Activated T-cell treated with anti-CD3 and anti-CD28 coated beads, Interleukin-2, amount 50 U/mL, for 4 hours (primary cell): ENCODE measurements around the gene TENT5C. TPM values are rescaled to one million over a fixed set of nuclear protein-coding genes. Genes with fewer than 3 reads are reported as not detected.
"Not testable (repeated sequence)": the region's sequence is repeated elsewhere in the genome, so short reads cannot be mapped to it uniquely, and the experiment has no call there.

Experiments
- ATAC-seq, 2 donors: fragments of 200-7000 bp; cut with Tn5 transposase; one replicate each; pipeline ENCODE4 v1.10.0; 2021
- DNase-seq: peaks from one replicate; pipeline ENCODE4 v3.0.0-alpha.2; 2020
- H3K27me3 Mint-ChIP-seq: one replicate; pipeline ENCODE4 v1.8.0; 2021; ENCODE audit warnings: low read depth, mixed read lengths
- H3K36me3 Mint-ChIP-seq: one replicate; pipeline ENCODE4 v1.8.0; 2022; ENCODE audit warnings: mixed read lengths; ENCODE audit not compliant: insufficient read depth
- H3K4me1 Mint-ChIP-seq: one replicate; pipeline ENCODE4 v1.8.0; 2021; ENCODE audit warnings: low read depth, mixed read lengths
- H3K4me3 Mint-ChIP-seq: one replicate; pipeline ENCODE4 v1.8.0; 2021; ENCODE audit warnings: mild to moderate bottlenecking, moderate library complexity, mixed read lengths
- H3K9me3 Mint-ChIP-seq: one replicate; pipeline ENCODE4 v1.8.0; 2021; ENCODE audit warnings: mixed read lengths
- total RNA-seq, 3 donors: library from RNA; stranded (reverse); gene quantifications; one replicate each; pipeline ENCODE4 v1.2.1, GENCODE V29; 2021

TENT5C gene
- 1 to 10 TPM; 3.6 to 5.8 (median 5.6) TPM for total RNA-seq

GRCh38 chr1:117605774-117606648 is at the start of gene TENT5C:
Gene TENT5C (plus strand): TSS chr1:117606048. CDS start chr1:117622869, 16,821 bp downstream.
- peak within 1 kb of the TSS; percentile 87 for H3K4me3 Mint-ChIP-seq
- H3K27me3 Mint-ChIP-seq = no peaks in the 10 kb centered on the region
- peaks cover 42% of the 10 kb centered on the region for H3K4me1 Mint-ChIP-seq
- DNase-seq = peak; percentile 99
- H3K36me3 Mint-ChIP-seq = peaks cover 15% of the 10 kb centered on the region
- peak; percentile 94 to 96 for ATAC-seq
- H3K9me3 Mint-ChIP-seq = no peaks in the 10 kb centered on the region

- DNase-seq = no peak
- no peak for ATAC-seq
- Mint-ChIP-seq H3K36me3 (peaks cover 2% of the 10 kb centered on the region), H3K4me1 (no peaks in the 10 kb centered on the region), H3K4me3 (no peak overlapping the region), H3K27me3 (no peaks in the 10 kb centered on the region), H3K9me3 (peaks cover 8% of the 10 kb centered on the region)
These were observed 49.5 kb upstream of the TENT5C start for GRCh38 chr1:117556341-117556740.

GRCh38 chr1:117556976-117557375 is 48.9 kb upstream of the TENT5C start:
- H3K9me3 Mint-ChIP-seq = peaks cover 8% of the 10 kb centered on the region
- H3K4me3 Mint-ChIP-seq = no peak overlapping the region
- no peak for DNase-seq
- no peak for ATAC-seq
- peaks cover 2% of the 10 kb centered on the region for H3K36me3 Mint-ChIP-seq
- H3K4me1 Mint-ChIP-seq = no peaks in the 10 kb centered on the region
- H3K27me3 Mint-ChIP-seq = no peaks in the 10 kb centered on the region

- ATAC-seq, H3K4me1 Mint-ChIP-seq, H3K27me3 Mint-ChIP-seq, DNase-seq, H3K36me3 Mint-ChIP-seq, H3K4me3 Mint-ChIP-seq, H3K9me3 Mint-ChIP-seq: not testable (repeated sequence)
These were observed 47.4 kb upstream of the TENT5C start for GRCh38 chr1:117558451-117558850.

- Mint-ChIP-seq H3K27me3 (no peaks in the 10 kb centered on the region), H3K4me1 (no peaks in the 10 kb centered on the region), H3K36me3 (peaks cover 2% of the 10 kb centered on the region)
These were observed 46.7 kb upstream of the TENT5C start for GRCh38 chr1:117559139-117559538.

GRCh38 chr1:117559985-117560384 is 45.9 kb upstream of the TENT5C start:
- H3K36me3 Mint-ChIP-seq = peaks cover 2% of the 10 kb centered on the region
- no peaks in the 10 kb centered on the region for H3K4me1 Mint-ChIP-seq
- no peak for ATAC-seq
- peaks cover 1% of the 10 kb centered on the region for H3K27me3 Mint-ChIP-seq
- no peak overlapping the region for H3K4me3 Mint-ChIP-seq
- H3K9me3 Mint-ChIP-seq = peaks cover 8% of the 10 kb centered on the region
- no peak for DNase-seq

More at GRCh38 chr1:117559139-117559538, 46.7 kb upstream of the TENT5C start:
- DNase-seq = no peak
- Mint-ChIP-seq H3K4me3 (no peak overlapping the region), H3K9me3 (peaks cover 8% of the 10 kb centered on the region)
- ATAC-seq = no peak

GRCh38 chr1:117561071-117561470 is 44.8 kb upstream of the TENT5C start:
- H3K27me3 Mint-ChIP-seq = peaks cover 4% of the 10 kb centered on the region
- H3K4me1 Mint-ChIP-seq = no peaks in the 10 kb centered on the region
- H3K4me3 Mint-ChIP-seq = no peak overlapping the region
- ATAC-seq (no peak), DNase-seq (no peak)
- peaks cover 2% of the 10 kb centered on the region for H3K36me3 Mint-ChIP-seq
- H3K9me3 Mint-ChIP-seq = peaks cover 8% of the 10 kb centered on the region

GRCh38 chr1:117561551-117561950 is 44.3 kb upstream of the TENT5C start:
- peaks cover 2% of the 10 kb centered on the region for H3K36me3 Mint-ChIP-seq
- no peak overlapping the region for H3K4me3 Mint-ChIP-seq
- ATAC-seq (no peak), DNase-seq (no peak)
- H3K4me1 Mint-ChIP-seq = no peaks in the 10 kb centered on the region
- peaks cover 8% of the 10 kb centered on the region for H3K9me3 Mint-ChIP-seq
- H3K27me3 Mint-ChIP-seq = peaks cover 4% of the 10 kb centered on the region

- H3K4me3 Mint-ChIP-seq = no peak overlapping the region
- H3K9me3 Mint-ChIP-seq = peaks cover 8% of the 10 kb centered on the region
- no peak for DNase-seq
- H3K27me3 Mint-ChIP-seq = peaks cover 4% of the 10 kb centered on the region
- H3K4me1 Mint-ChIP-seq = no peaks in the 10 kb centered on the region
- ATAC-seq = no peak
- H3K36me3 Mint-ChIP-seq = peaks cover 2% of the 10 kb centered on the region
These were observed 43.0 kb upstream of the TENT5C start for GRCh38 chr1:117562581-117563491.

- DNase-seq = no peak
- Mint-ChIP-seq H3K4me1 (no peaks in the 10 kb centered on the region), H3K9me3 (peaks cover 8% of the 10 kb centered on the region), H3K36me3 (peaks cover 2% of the 10 kb centered on the region), H3K4me3 (no peak overlapping the region), H3K27me3 (peaks cover 4% of the 10 kb centered on the region)
- no peak for ATAC-seq
These were observed 42.4 kb upstream of the TENT5C start for GRCh38 chr1:117563492-117563875.

GRCh38 chr1:117564227-117565075 is 41.4 kb upstream of the TENT5C start:
- no peaks in the 10 kb centered on the region for H3K4me1 Mint-ChIP-seq
- no peak overlapping the region for H3K4me3 Mint-ChIP-seq
- H3K9me3 Mint-ChIP-seq = peaks cover 3% of the 10 kb centered on the region
- peaks cover 4% of the 10 kb centered on the region for H3K27me3 Mint-ChIP-seq
- no peak for ATAC-seq
- no peak for DNase-seq
- no peaks in the 10 kb centered on the region for H3K36me3 Mint-ChIP-seq

GRCh38 chr1:117565076-117565556 is 40.7 kb upstream of the TENT5C start:
- no peak for ATAC-seq
- Mint-ChIP-seq H3K4me1 (no peaks in the 10 kb centered on the region), H3K27me3 (peaks cover 4% of the 10 kb centered on the region), H3K36me3 (no peaks in the 10 kb centered on the region), H3K4me3 (no peak overlapping the region), H3K9me3 (no peaks in the 10 kb centered on the region)
- DNase-seq = no peak

- H3K36me3 Mint-ChIP-seq = no peaks in the 10 kb centered on the region
- no peak overlapping the region for H3K4me3 Mint-ChIP-seq
- no peak for DNase-seq
- no peaks in the 10 kb centered on the region for H3K9me3 Mint-ChIP-seq
- no peak for ATAC-seq
- no peaks in the 10 kb centered on the region for H3K4me1 Mint-ChIP-seq
- peaks cover 4% of the 10 kb centered on the region for H3K27me3 Mint-ChIP-seq
These were observed 39.9 kb upstream of the TENT5C start for GRCh38 chr1:117565745-117566455.
